MCF 10A (cell line): ENCODE measurements around the gene PLCL1. TPM values are rescaled to one million over a fixed set of nuclear protein-coding genes. Genes with fewer than 3 reads are reported as not detected.

Experiments used
- BruUV-seq: library from RNA; stranded (reverse); fragments of 400-500 nt; replicated peaks from 2 replicates; lab custom pipeline; 2021; lab: Mats Ljungman, UMichigan
- CTCF ChIA-PET: fragments of 300-600 bp; sonication (Branson Sonifier 250); formaldehyde crosslinking; extraction: SDS; loops from one replicate; lab custom pipeline; 2021; ENCODE audit warnings: antibody characterized with exemption, inconsistent platforms; lab: Yijun Ruan, JAX
- POLR2A ChIA-PET: fragments of 300-600, 350-650 bp; sonication (Branson Sonifier 250); formaldehyde crosslinking; extraction: SDS; loops from one replicate; lab custom pipeline; 2020; ENCODE audit warnings: antibody characterized with exemption, inconsistent platforms; lab: Yijun Ruan, JAX
- DNase-seq: peaks from one replicate; pipeline ENCODE4 v3.0.0-alpha.2; 2018; ENCODE audit not compliant: unreplicated experiment
- H3K27ac Mint-ChIP-seq: one replicate; pipeline ENCODE4 v1.8.0; 2022; ENCODE audit warnings: mild to moderate bottlenecking, low read depth, mixed read lengths; ENCODE audit not compliant: unreplicated experiment
- H3K27me3 Mint-ChIP-seq: one replicate; pipeline ENCODE4 v1.8.0; 2022; ENCODE audit warnings: mixed read lengths; ENCODE audit not compliant: insufficient read depth, unreplicated experiment
- H3K36me3 Mint-ChIP-seq: one replicate; pipeline ENCODE4 v1.8.0; 2022; ENCODE audit warnings: mild to moderate bottlenecking, moderate library complexity, mixed read lengths; ENCODE audit not compliant: insufficient read depth, unreplicated experiment
- H3K4me1 Mint-ChIP-seq: one replicate; pipeline ENCODE4 v1.8.0; 2022; ENCODE audit warnings: mixed read lengths; ENCODE audit not compliant: insufficient read depth, unreplicated experiment
- H3K4me3 Mint-ChIP-seq: one replicate; pipeline ENCODE4 v1.8.0; 2022; ENCODE audit warnings: mild to moderate bottlenecking, moderate library complexity, mixed read lengths; ENCODE audit not compliant: unreplicated experiment
- H3K9me3 Mint-ChIP-seq: one replicate; pipeline ENCODE4 v1.8.0; 2022; ENCODE audit warnings: mixed read lengths; ENCODE audit not compliant: unreplicated experiment
- intact Hi-C: fragments of 100-400 bp; cut with micrococcal nuclease; formaldehyde crosslinking; loops from 2 replicates; pipeline ENCODE4 v1.14.1; 2022
- total RNA-seq: library from RNA; stranded (reverse); gene quantifications from 2 replicates; pipeline ENCODE4 v1.2.3, GENCODE V29; 2022
- TF ChIP-seq, protein P1 (sequence below): fragments of 200-600 bp; IDR thresholded peaks from one replicate; pipeline ENCODE4 v1.8.0; 2022; ENCODE audit warnings: antibody characterized with exemption, mild to moderate bottlenecking; ENCODE audit not compliant: unreplicated experiment

The PLCL1 gene
- total RNA-seq, 1 experiment from 2014 or later: 0.12 TPM

DNA sequence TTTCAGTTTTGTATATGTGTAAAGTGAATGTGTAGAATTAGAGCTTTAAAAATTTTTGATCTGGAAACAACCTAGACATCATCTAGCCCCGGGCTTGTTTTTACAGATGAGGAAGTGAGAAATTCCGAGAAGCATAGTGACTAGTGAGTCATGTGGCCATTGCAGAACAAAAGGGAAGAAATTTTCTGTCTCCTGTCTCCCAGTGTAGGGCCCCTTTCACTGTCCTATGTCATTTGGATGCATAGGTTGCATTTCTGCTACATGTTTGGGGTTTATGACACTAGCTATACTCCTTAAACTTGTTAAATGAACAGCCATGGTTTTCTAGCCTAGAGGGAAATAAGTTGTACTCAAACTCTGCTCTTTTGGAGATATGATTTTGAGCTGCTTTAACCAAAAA is 84.6 kb downstream of the PLCL1 start:
- H3K36me3 Mint-ChIP-seq: peaks cover 6% of the 10 kb centered on the region
- H3K27ac Mint-ChIP-seq: peak overlapping the region; percentile 40
- intact Hi-C loops: loop anchor here (10.0 kb wide), 1 partner anchor 86 kb away; no protein-coding TSS in a partner anchor
- H3K4me1 Mint-ChIP-seq: peaks cover 13% of the 10 kb centered on the region
- TF ChIP-seq, protein P1, sequence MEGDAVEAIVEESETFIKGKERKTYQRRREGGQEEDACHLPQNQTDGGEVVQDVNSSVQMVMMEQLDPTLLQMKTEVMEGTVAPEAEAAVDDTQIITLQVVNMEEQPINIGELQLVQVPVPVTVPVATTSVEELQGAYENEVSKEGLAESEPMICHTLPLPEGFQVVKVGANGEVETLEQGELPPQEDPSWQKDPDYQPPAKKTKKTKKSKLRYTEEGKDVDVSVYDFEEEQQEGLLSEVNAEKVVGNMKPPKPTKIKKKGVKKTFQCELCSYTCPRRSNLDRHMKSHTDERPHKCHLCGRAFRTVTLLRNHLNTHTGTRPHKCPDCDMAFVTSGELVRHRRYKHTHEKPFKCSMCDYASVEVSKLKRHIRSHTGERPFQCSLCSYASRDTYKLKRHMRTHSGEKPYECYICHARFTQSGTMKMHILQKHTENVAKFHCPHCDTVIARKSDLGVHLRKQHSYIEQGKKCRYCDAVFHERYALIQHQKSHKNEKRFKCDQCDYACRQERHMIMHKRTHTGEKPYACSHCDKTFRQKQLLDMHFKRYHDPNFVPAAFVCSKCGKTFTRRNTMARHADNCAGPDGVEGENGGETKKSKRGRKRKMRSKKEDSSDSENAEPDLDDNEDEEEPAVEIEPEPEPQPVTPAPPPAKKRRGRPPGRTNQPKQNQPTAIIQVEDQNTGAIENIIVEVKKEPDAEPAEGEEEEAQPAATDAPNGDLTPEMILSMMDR: no peak
- no peaks in the 10 kb centered on the region for H3K27me3 Mint-ChIP-seq
- BruUV-seq: no TSS peak
- H3K4me3 Mint-ChIP-seq: no peak overlapping the region
- CTCF ChIA-PET: interaction anchor here (0.8 to 1.0 kb wide), 2 partner anchors 11 to 408 kb away, joined by 3 read pairs; no protein-coding TSS in a partner anchor
- H3K9me3 Mint-ChIP-seq: no peaks in the 10 kb centered on the region
- POLR2A ChIA-PET: interaction anchor here (0.5 to 1.4 kb wide), 4 partner anchors 10 to 77 kb away, joined by 4 to 5 read pairs (median 4); no protein-coding TSS in a partner anchor
- peak; percentile 62 for DNase-seq

GRCh38 chr2:197890168-197890567 is 85.8 kb downstream of the PLCL1 start:
- CTCF ChIA-PET: interaction anchor here (0.6 to 1.0 kb wide), 2 partner anchors 25 to 77 kb away, joined by 3 to 4 read pairs; no protein-coding TSS in a partner anchor
- Mint-ChIP-seq H3K27ac (no peak overlapping the region), H3K27me3 (no peaks in the 10 kb centered on the region), H3K36me3 (peaks cover 6% of the 10 kb centered on the region), H3K9me3 (no peaks in the 10 kb centered on the region), H3K4me3 (no peak overlapping the region), H3K4me1 (peaks cover 13% of the 10 kb centered on the region)
- no TSS peak for BruUV-seq
- TF ChIP-seq, protein P1: no peak
- POLR2A ChIA-PET: interaction anchor here (1.0 to 1.4 kb wide), 3 partner anchors 11 to 55 kb away, joined by 3 to 6 read pairs (median 4); no protein-coding TSS in a partner anchor
- intact Hi-C loops: no loop called here
- peak; percentile 38 for DNase-seq

DNA sequence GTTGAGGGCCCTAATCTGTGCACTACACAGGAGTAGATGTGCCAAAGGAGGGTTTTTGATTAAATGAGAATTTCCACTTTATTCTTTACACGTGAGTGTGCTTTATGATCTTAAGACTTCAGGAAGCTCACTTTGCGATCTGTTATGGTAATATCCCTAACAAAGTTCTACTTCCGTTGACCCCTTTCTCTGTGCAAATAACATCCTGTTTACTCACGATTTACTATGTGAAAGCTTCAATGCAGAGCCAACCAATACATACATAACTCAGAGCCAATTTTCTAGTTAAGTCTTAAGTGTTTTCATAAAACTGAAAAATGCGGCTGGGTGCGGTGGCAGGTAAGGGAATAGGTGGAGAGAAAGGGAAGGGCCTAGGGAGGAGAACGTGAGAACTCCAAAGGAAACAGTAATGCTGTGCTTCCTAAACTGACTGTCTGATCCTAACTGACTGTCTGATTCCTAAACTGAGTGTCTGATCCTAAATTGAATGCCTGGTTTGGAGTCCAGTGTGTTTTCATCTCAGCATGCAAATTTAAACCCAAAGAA is 87.6 kb downstream of the PLCL1 start:
- H3K9me3 Mint-ChIP-seq: no peaks in the 10 kb centered on the region
- TF ChIP-seq, protein P1: no peak
- intact Hi-C loops: no loop called here
- no peak overlapping the region for H3K4me3 Mint-ChIP-seq
- DNase-seq: no peak
- CTCF ChIA-PET: no interaction called here
- peaks cover 13% of the 10 kb centered on the region for H3K4me1 Mint-ChIP-seq
- H3K27ac Mint-ChIP-seq: no peak overlapping the region
- no TSS peak for BruUV-seq
- POLR2A ChIA-PET: interaction anchor here (0.6 to 1.4 kb wide), 2 partner anchors 22 to 392 kb away, joined by 3 read pairs; partner anchors contain the start of genes HSPD1 and HSPE1
- peaks cover 6% of the 10 kb centered on the region for H3K36me3 Mint-ChIP-seq
- H3K27me3 Mint-ChIP-seq: no peaks in the 10 kb centered on the region

- no peaks in the 10 kb centered on the region for H3K9me3 Mint-ChIP-seq
These were observed 89.2 kb downstream of the PLCL1 start for GRCh38 chr2:197893403-197894177.

More at GRCh38 chr2:197893403-197894177, 89.2 kb downstream of the PLCL1 start:
- Mint-ChIP-seq H3K4me1 (peaks cover 13% of the 10 kb centered on the region), H3K27me3 (no peaks in the 10 kb centered on the region), H3K4me3 (no peak overlapping the region), H3K27ac (no peak overlapping the region), H3K36me3 (peaks cover 6% of the 10 kb centered on the region)
- ChIA-PET POLR2A (no interaction called here), CTCF (interaction anchor here (0.8 to 1.5 kb wide), 2 partner anchors 13 to 17 kb away, joined by 3 to 4 read pairs; no protein-coding TSS in a partner anchor)
- TF ChIP-seq, protein P1: no peak
- DNase-seq: no peak
- BruUV-seq: no TSS peak
- intact Hi-C loops: no loop called here
